Measurements from ENCODE around the gene ZMYND10. TPM values are rescaled to one million over a fixed set of nuclear protein-coding genes. Genes with fewer than 3 reads are reported as not detected.

Gene ZMYND10
- total RNA-seq, 2 donors from 2014 or later: 0.37 to 1.5 TPM

DNA sequence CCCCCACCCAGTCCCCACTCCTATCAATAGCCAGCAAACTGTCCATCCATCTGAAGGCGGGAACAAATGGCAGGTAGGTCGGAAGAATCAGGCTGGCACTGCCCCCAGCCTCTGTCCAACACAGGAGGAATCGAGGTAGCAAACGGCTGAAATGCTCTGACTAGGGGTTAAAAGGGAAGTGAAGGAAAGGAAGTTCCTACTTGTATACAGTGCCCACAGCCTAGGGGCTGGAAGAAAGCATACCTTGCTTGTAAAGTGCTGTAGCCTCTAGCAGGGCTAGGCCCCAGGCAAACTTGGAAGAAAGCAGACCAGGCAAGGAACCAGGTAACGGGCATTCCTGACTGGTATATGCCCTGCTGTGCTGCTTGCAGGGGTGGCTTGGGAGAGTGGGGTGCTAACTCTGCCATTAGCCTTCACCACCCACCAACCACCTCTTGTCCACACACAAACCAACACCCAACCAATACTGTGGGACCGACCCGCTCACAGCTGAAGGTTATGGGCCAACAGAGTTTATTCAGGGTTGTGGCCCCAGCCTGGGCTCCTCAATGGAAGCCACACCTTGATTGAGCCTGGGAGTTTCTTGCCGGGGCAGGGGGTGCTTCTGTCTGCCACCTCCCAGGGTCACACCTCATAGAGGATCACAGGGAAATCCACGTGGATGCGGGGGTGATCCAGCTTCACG is 19.9 kb downstream of the ZMYND10 start:
- H3K27ac ChIP-seq: no peak overlapping the region
- no peak overlapping the region for H3K4me3 ChIP-seq
- intact Hi-C loops (cut with DNase I): loop anchor here (10.0 kb wide), 1 partner anchor 51 kb away; the partner anchor contains the start of gene LSMEM2
- TF ChIP-seq, protein P1, sequence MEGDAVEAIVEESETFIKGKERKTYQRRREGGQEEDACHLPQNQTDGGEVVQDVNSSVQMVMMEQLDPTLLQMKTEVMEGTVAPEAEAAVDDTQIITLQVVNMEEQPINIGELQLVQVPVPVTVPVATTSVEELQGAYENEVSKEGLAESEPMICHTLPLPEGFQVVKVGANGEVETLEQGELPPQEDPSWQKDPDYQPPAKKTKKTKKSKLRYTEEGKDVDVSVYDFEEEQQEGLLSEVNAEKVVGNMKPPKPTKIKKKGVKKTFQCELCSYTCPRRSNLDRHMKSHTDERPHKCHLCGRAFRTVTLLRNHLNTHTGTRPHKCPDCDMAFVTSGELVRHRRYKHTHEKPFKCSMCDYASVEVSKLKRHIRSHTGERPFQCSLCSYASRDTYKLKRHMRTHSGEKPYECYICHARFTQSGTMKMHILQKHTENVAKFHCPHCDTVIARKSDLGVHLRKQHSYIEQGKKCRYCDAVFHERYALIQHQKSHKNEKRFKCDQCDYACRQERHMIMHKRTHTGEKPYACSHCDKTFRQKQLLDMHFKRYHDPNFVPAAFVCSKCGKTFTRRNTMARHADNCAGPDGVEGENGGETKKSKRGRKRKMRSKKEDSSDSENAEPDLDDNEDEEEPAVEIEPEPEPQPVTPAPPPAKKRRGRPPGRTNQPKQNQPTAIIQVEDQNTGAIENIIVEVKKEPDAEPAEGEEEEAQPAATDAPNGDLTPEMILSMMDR (IDR thresholded peaks at IDR 0.05): no peak
- H3K36me3 ChIP-seq: peaks cover 8% of the 10 kb centered on the region
- H3K9me3 ChIP-seq: no peaks in the 10 kb centered on the region
- H3K9ac ChIP-seq (ENCODE audit: low read depth in 2 of 2, low read length in 2 of 2): peak overlapping the region in 1 of 2 donors; percentile 26
- H3K4me1 ChIP-seq: peaks cover 23% of the 10 kb centered on the region
- H3K27me3 ChIP-seq: no peaks in the 10 kb centered on the region
- DNase-seq: no peak

DNA sequence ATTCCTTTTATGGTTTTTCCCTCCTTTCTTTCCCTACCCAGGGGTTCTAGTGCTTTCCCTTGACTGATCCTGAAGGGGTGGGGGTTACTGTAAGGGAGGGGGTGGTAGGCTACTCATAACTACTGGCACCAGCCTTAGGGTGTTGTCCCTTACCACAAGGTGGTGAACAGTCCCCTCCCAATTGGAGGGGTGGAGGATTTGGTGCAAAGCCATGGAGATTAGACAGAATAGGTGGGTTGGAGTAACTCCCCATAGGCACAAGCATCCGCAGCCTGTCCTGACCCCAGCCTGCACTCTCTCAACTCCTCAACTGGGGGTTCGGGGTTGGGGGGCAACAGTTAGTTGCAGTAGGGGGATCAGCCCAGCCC is 20.4 kb downstream of the ZMYND10 start:
- TF ChIP-seq, protein P1 (IDR thresholded peaks at IDR 0.05): no peak
- H3K4me3 ChIP-seq: no peak overlapping the region
- peaks cover 23% of the 10 kb centered on the region for H3K4me1 ChIP-seq
- no peak for DNase-seq
- H3K9me3 ChIP-seq: no peaks in the 10 kb centered on the region
- intact Hi-C loops (cut with DNase I): loop anchor here (10.0 kb wide), 1 partner anchor 50 kb away; the partner anchor contains the start of gene LSMEM2
- no peak overlapping the region for H3K27ac ChIP-seq
- no peak overlapping the region for H3K9ac ChIP-seq (ENCODE audit: low read depth in 2 of 2, low read length in 2 of 2)
- peaks cover 5% of the 10 kb centered on the region for H3K36me3 ChIP-seq
- no peaks in the 10 kb centered on the region for H3K27me3 ChIP-seq

DNA sequence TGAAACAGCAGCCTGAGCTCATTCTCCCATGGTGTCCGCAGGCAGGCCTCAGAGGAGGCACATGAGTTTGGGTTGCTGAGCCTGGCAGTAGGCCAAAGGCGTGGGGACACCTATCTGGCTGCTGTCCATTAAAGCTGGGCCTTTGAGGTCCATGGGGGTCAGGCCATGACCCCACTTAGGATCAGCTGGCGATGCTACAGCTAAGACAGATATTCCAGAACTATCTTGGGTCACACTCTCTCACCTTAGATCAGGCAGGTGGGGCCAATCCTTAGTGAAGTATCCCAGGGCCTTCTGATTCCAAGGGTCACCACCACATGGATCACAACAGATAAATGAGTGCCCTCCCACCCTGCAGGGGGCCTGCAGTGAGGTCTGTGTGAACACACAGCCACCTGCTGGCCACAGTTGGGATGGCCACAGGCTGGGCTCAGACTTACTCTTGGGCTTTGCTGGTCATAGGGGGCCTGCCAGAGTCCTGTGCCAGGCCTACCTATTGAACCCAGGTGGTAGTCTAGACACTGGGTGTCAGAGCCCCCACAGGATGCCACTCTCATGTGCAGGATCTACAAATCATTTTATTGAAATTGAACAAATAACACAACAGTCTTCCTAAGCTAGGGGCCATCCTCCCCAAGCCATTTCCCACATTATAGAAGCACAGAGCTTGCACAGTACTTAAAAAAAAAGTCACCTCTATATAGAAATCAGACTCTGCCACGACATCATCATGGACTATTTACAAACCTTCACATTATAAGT is 21.0 kb downstream of the ZMYND10 start:
- intact Hi-C loops (cut with DNase I): loop anchor here (10.0 kb wide), 1 partner anchor 50 kb away; the partner anchor contains the start of gene LSMEM2

DNA sequence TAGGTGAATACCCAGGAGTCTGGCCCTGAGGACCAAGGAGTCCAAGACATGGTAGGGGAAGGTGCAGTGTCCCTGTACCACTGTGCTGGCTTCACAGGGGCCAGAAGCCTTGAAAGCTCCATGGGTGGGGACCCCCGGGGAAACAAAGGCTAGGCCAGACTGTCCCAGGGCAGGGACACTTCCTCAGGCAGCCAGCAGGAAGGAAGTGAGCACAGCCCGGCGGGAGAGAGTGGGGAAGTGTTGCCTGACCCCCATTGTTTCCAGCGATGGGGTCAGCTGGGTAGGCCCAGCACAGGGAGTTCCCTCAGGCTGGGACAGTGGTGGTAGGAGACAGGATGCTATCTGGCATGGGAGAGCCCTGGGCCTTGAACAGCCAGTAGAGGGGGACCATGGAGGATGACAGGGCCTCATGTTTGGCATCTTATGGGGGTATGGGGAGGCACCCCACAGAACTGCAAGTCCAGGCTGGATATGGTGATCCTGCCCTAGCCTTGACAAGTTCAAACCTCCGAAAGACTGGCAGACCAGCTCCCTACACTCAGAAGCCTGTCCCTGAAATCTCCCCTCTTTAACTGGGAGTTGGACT is 21.8 kb downstream of the ZMYND10 start:
- no peak overlapping the region for H3K27ac ChIP-seq
- intact Hi-C loops (cut with DNase I): loop anchor here (10.0 kb wide), 1 partner anchor 49 kb away; the partner anchor contains the start of gene LSMEM2
- no peak for DNase-seq
- TF ChIP-seq, protein P1 (IDR thresholded peaks at IDR 0.05): no peak
- H3K4me3 ChIP-seq: no peak overlapping the region
- peak overlapping the region in 1 of 2 donors; percentile 44 for H3K9ac ChIP-seq (ENCODE audit: low read depth in 2 of 2, low read length in 2 of 2)
- H3K4me1 ChIP-seq: peaks cover 27% of the 10 kb centered on the region
- no peaks in the 10 kb centered on the region for H3K36me3 ChIP-seq
- H3K9me3 ChIP-seq: no peaks in the 10 kb centered on the region
- H3K27me3 ChIP-seq: no peaks in the 10 kb centered on the region

More for the DNA sequence above, 21.0 kb downstream of the ZMYND10 start:
- Histone ChIP-seq H3K27me3 (no peaks in the 10 kb centered on the region), H3K36me3 (no peaks in the 10 kb centered on the region), H3K9me3 (no peaks in the 10 kb centered on the region), H3K9ac (ENCODE audit: low read depth in 2 of 2, low read length in 2 of 2) (peak overlapping the region in 1 of 2 donors; percentile 44), H3K4me1 (peaks cover 23% of the 10 kb centered on the region), H3K4me3 (no peak overlapping the region), H3K27ac (no peak overlapping the region)
- no peak for DNase-seq
- TF ChIP-seq, protein P1 (IDR thresholded peaks at IDR 0.05): peak; percentile 81

DNA sequence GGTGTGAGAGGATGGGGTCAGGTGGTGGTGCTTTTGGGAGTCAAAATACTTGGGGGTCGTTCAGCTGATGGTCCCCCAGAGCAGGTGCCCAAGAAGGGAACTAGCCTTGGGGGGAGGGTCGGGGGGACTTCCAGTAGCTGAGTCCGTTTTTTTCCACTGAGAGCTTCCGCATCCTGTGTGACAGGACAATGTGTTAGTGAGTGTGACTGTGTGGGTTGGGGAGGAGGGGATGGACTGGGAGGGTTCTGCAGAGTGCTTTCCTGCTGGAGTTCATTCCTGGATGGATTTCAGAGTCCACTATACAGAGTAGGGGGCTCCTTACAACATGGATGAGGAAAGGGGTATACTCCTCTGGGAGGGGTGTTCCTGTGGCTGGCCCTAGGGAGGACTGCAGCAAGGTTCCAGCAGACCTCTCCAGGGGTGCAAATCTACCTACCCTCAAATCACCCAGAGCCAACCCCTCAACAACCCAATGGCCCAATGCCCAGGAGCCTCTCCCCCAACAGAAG is 22.4 kb downstream of the ZMYND10 start:
- peak overlapping the region in 1 of 2 donors; percentile 91 for H3K9ac ChIP-seq (ENCODE audit: low read depth in 2 of 2, low read length in 2 of 2)
- TF ChIP-seq, protein P1 (IDR thresholded peaks at IDR 0.05): no peak
- no peak for DNase-seq
- no peak overlapping the region for H3K4me3 ChIP-seq
- no peaks in the 10 kb centered on the region for H3K36me3 ChIP-seq
- H3K27ac ChIP-seq: peak overlapping the region; percentile 81
- H3K27me3 ChIP-seq: no peaks in the 10 kb centered on the region
- intact Hi-C loops (cut with DNase I): loop anchor here (10.0 kb wide), 1 partner anchor 48 kb away; the partner anchor contains the start of gene LSMEM2
- peaks cover 28% of the 10 kb centered on the region for H3K4me1 ChIP-seq
- H3K9me3 ChIP-seq: no peaks in the 10 kb centered on the region
